RCC 7860 (cell line): Measurements from ENCODE around the gene PFKFB3.
"Not testable (repeated sequence)": the region's sequence is repeated elsewhere in the genome, so short reads cannot be mapped to it uniquely, and the experiment has no call there.

Experiments used
- DNase-seq: peaks from one replicate; pipeline ENCODE4 v3.0.0-alpha.2; 2015; ENCODE audit warnings: low spot score
- FAIRE-seq: peaks from 2 replicates; lab custom pipeline; 2012; peaks lifted over from hg19 to GRCh38; lab: Jason Lieb, UNC

The PFKFB3 gene

GRCh38 chr10:6200734-6201515, 1.8 kb upstream of the PFKFB3 start:
- FAIRE-seq (no peak), DNase-seq (no peak)

GRCh38 chr10:6201516-6201975, 1.2 kb upstream of the PFKFB3 start:
- DNase-seq (peak; percentile 36), FAIRE-seq (no peak)

- FAIRE-seq: no peak
- DNase-seq: no peak
Observed at GRCh38 chr10:6202098-6202683, 541 bp upstream of the PFKFB3 start.

GRCh38 chr10:6203331-6204062, 765 bp downstream of the PFKFB3 start:
- DNase-seq (peak; percentile 20), FAIRE-seq (no peak)

- no peak for DNase-seq
- FAIRE-seq: no peak
Observed at GRCh38 chr10:6204063-6204340, 1.3 kb downstream of the PFKFB3 start.

GRCh38 chr10:6204341-6205191, 1.8 kb downstream of the PFKFB3 start:
- peak; percentile 70 for DNase-seq
- FAIRE-seq: no peak

GRCh38 chr10:6206486-6206885, 3.8 kb downstream of the PFKFB3 start:
- not testable (repeated sequence) for FAIRE-seq

GRCh38 chr10:6207658-6208057, 4.9 kb downstream of the PFKFB3 start:
- DNase-seq (peak; percentile 47), FAIRE-seq (no peak)

More at GRCh38 chr10:6206486-6206885, 3.8 kb downstream of the PFKFB3 start:
- DNase-seq: not testable (repeated sequence)

- no peak for DNase-seq
Observed at GRCh38 chr10:6208799-6209235, 6.1 kb downstream of the PFKFB3 start.

GRCh38 chr10:6211341-6211670, 8.6 kb downstream of the PFKFB3 start:
- DNase-seq (no peak), FAIRE-seq (no peak)

More at GRCh38 chr10:6208799-6209235, 6.1 kb downstream of the PFKFB3 start:
- FAIRE-seq: no peak

GRCh38 chr10:6211671-6212635, 9.2 kb downstream of the PFKFB3 start:
- FAIRE-seq (no peak), DNase-seq (no peak)

GRCh38 chr10:6212806-6213205, 10.1 kb downstream of the PFKFB3 start:
- FAIRE-seq: no peak
- DNase-seq: no peak

- FAIRE-seq (no peak), DNase-seq (no peak)
Observed at GRCh38 chr10:6213257-6213905, 10.6 kb downstream of the PFKFB3 start.

- DNase-seq: no peak
- FAIRE-seq: no peak
Observed at GRCh38 chr10:6213908-6214307, 11.2 kb downstream of the PFKFB3 start.

GRCh38 chr10:6214612-6215011, 11.9 kb downstream of the PFKFB3 start:
- no peak for DNase-seq
- no peak for FAIRE-seq

- FAIRE-seq (no peak), DNase-seq (no peak)
Observed at GRCh38 chr10:6215241-6215640, 12.5 kb downstream of the PFKFB3 start.

- no peak for DNase-seq
- no peak for FAIRE-seq
Observed at GRCh38 chr10:6215683-6216484, 13.2 kb downstream of the PFKFB3 start.

GRCh38 chr10:6216916-6217315, 14.2 kb downstream of the PFKFB3 start:
- DNase-seq (no peak), FAIRE-seq (no peak)

GRCh38 chr10:6217611-6218010, 14.9 kb downstream of the PFKFB3 start:
- FAIRE-seq: no peak
- DNase-seq: peak; percentile 36
